Upper lobe of right lung (tissue), 1 donor: Measurements from ENCODE around the gene CUEDC1. TPM values are rescaled to one million over a fixed set of nuclear protein-coding genes. Genes with fewer than 3 reads are reported as not detected.

Experiments used
- ATAC-seq: fragments of 200-7000 bp; cut with Tn5 transposase; one replicate; pipeline ENCODE4 v1.9.1; 2020; ENCODE audit warnings: mild to moderate bottlenecking, moderate library complexity
- DNase-seq: peaks from one replicate; pipeline ENCODE4 v3.0.0-alpha.2; 2020
- H3K27ac ChIP-seq: fragments of 200-600 bp; one replicate; pipeline ENCODE4 v1.8.0; 2022
- H3K27me3 ChIP-seq: fragments of 200-600 bp; one replicate; pipeline ENCODE4 v1.8.0; 2022; ENCODE audit warnings: mild to moderate bottlenecking
- H3K36me3 ChIP-seq: fragments of 200-600 bp; one replicate; pipeline ENCODE4 v1.8.0; 2022
- H3K4me1 ChIP-seq: fragments of 200-600 bp; one replicate; pipeline ENCODE4 v1.8.0; 2022
- H3K4me3 ChIP-seq: fragments of 200-600 bp; one replicate; pipeline ENCODE4 v1.8.0; 2022; ENCODE audit warnings: mild to moderate bottlenecking
- H3K9me3 ChIP-seq: fragments of 200-600 bp; one replicate; pipeline ENCODE4 v1.8.0; 2022
- CTCF ChIP-seq: fragments of 200-600 bp; IDR thresholded peaks from one replicate; pipeline ENCODE4 v1.8.0; 2022; ENCODE audit warnings: antibody characterized with exemption
- intact Hi-C: fragments of 100-400 bp; cut with DNase I; formaldehyde crosslinking; loops from one replicate; pipeline ENCODE4 v1.11.0; 2022
- long read RNA-seq: library from polyadenylated mRNA; unstranded; transcript quantifications from one replicate; pipeline ENCODE4 v2.0.0, GENCODE V29; 2021
- total RNA-seq: library from RNA; stranded (reverse); fragmentation: NEBNext Ultra II Directional; extraction: Animal tissue kit (Norgen Biotek cat#: 25700); gene quantifications from one replicate; pipeline ENCODE4 v1.2.1, GENCODE V29; 2021
- donor health status: DM: no; HTN: yes; CAD: no; lungs with severe emphysema.

The CUEDC1 gene
- total RNA-seq: 41.9 TPM
- long read RNA-seq, transcript CUEDC1-206 (11 exons, 3,621 nt): major isoform, 20 of 101 reads
- long read RNA-seq, transcript CUEDC1-204 (2 exons, 707 nt): minor isoform, 19 of 101 reads
- long read RNA-seq, partial matches to known transcripts: 28 of 101 reads
- long read RNA-seq, other reads (novel, unspliced or antisense): 33 of 101 reads

GRCh38 chr17:57955183-57955931 lies at the start of gene CUEDC1:
Gene CUEDC1 (minus strand): TSS chr17:57955412. CDS start chr17:57885564, 69,848 bp downstream.
- peak; percentile 28 for TF ChIP-seq CTCF

GRCh38 chr17:58004060-58004459 lies 48.8 kb upstream of the CUEDC1 start:
- Histone ChIP-seq H3K4me3 (no peak overlapping the region), H3K27me3 (no peaks in the 10 kb centered on the region), H3K27ac (no peak overlapping the region), H3K4me1 (peaks cover 55% of the 10 kb centered on the region), H3K36me3 (peaks cover 63% of the 10 kb centered on the region), H3K9me3 (no peaks in the 10 kb centered on the region)
- TF ChIP-seq CTCF: no peak
- ATAC-seq: no peak
- no peak for DNase-seq
- intact Hi-C loops: no loop called here

More at GRCh38 chr17:57955183-57955931, at the start of gene CUEDC1:
- no peaks in the 10 kb centered on the region for H3K9me3 ChIP-seq
- H3K27me3 ChIP-seq: no peaks in the 10 kb centered on the region
- ATAC-seq (peak; percentile 91), DNase-seq (peak; percentile 94)
- intact Hi-C loops: no loop called here
- H3K36me3 ChIP-seq: no peaks in the 10 kb centered on the region
- peak within 1 kb of the TSS; percentile 72 for H3K4me3 ChIP-seq
- H3K27ac ChIP-seq: peak within 1 kb of the TSS; percentile 94
- peaks cover 24% of the 10 kb centered on the region for H3K4me1 ChIP-seq

GRCh38 chr17:58002973-58003372 lies 47.8 kb upstream of the CUEDC1 start:
- Histone ChIP-seq H3K27me3 (no peaks in the 10 kb centered on the region), H3K36me3 (peaks cover 71% of the 10 kb centered on the region), H3K27ac (no peak overlapping the region), H3K4me3 (no peak overlapping the region), H3K9me3 (no peaks in the 10 kb centered on the region), H3K4me1 (peaks cover 49% of the 10 kb centered on the region)
- ATAC-seq (no peak), DNase-seq (no peak)
- intact Hi-C loops: no loop called here
- no peak for TF ChIP-seq CTCF

GRCh38 chr17:58002154-58002948 lies 47.1 kb upstream of the CUEDC1 start:
- Histone ChIP-seq H3K4me3 (no peak overlapping the region), H3K9me3 (no peaks in the 10 kb centered on the region), H3K27ac (no peak overlapping the region), H3K4me1 (peaks cover 47% of the 10 kb centered on the region), H3K36me3 (peaks cover 76% of the 10 kb centered on the region), H3K27me3 (no peaks in the 10 kb centered on the region)
- no peak for ATAC-seq
- TF ChIP-seq CTCF: no peak
- no peak for DNase-seq
- intact Hi-C loops: no loop called here

GRCh38 chr17:58001461-58002124 lies 46.4 kb upstream of the CUEDC1 start:
- Histone ChIP-seq H3K4me1 (peaks cover 47% of the 10 kb centered on the region), H3K27ac (no peak overlapping the region), H3K4me3 (no peak overlapping the region), H3K36me3 (peaks cover 83% of the 10 kb centered on the region), H3K9me3 (no peaks in the 10 kb centered on the region), H3K27me3 (no peaks in the 10 kb centered on the region)
- intact Hi-C loops: no loop called here
- ATAC-seq (no peak), DNase-seq (no peak)
- no peak for TF ChIP-seq CTCF
